Activated gamma-delta T cell (primary cell): Measurements from ENCODE around the gene MEP1B.

Source experiments
- DNase-seq: peaks from one replicate; lab custom pipeline; 2025; lab: John Stamatoyannopoulos, UW

Gene MEP1B

DNA sequence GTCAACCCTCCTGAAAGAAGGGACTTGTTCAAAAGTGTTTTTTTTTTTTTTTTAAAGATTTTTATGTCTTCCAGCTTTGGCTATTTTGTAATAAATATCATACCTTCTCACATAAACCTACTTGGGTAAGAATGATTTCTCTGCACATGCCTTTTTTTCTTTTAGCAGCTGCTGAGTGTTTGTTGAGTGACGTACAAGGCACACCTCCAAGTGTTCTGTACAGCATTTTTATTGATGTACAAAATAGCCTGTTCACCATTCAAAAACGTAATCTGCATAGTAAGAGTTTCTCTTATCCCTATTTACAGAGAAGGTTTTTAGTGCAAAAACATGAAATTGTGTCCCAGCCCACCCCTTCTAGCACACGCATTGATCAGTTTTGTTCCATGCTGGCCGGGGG lies 77.6 kb downstream of the MEP1B start:
- no peak for DNase-seq
